ENCODE data around the gene TPCN1. TPM values are rescaled to one million over a fixed set of nuclear protein-coding genes. Genes with fewer than 3 reads are reported as not detected.

TPCN1 gene
- total RNA-seq (2022; extraction: Qiagen RNA extraction; ENCODE audit: low read depth), result 18.6 to 22.2 TPM (median 19.2 TPM) in 5 replicates

GRCh38 chr12:113221181-113221996 lies at the start of gene TPCN1:
Gene TPCN1 (plus strand): TSS chr12:113221464. CDS start chr12:113226853, 5,389 bp downstream.

DNA sequence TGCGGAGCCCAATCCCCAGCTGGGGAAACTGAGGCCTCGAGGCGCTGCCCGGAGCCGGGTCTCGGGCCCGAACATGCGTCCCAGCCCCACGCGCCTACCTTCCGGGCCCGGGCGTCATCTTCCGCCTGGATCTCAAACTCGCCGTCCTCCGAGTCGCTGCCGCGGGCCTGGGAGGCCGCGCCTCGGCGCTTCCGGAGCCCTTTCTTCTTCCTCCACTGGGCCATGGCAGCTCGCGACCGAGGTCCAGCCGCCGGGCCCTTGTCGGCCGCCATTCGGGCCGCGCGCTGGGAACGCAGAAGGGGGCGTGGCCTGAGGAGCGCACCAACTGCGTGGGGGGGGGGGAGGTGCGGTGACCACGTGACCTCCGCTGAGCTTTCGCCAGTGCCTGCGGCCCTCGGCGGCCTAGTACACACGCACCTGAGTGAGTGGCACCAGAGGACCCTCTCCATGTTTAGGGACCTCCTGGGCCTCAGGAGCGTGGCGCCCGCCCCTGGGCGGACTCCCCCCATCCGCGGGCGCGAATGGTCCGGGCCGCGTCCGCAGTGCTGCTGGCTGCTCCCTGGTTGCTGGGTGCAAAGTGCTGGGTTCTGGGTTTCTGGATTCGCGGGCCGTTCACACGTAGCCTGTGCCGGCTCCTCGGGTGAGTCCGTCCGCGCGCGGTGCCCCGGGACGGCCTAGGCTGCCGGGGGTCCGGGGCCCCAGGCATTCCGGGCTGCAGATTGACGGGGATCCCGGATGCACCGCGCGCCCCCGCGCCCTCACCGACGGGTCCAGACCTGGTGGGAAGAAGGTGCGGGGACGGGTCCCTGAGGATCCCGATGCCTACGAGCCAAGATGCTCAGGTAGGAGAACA lies 35.9 kb upstream of the TPCN1 start, which contains the start of the genes DDX54 and RITA1:
Gene DDX54, minus strand, starts transcription at position 299 of the 853 bp plus-strand sequence. Its CDS starts 27 bp downstream, at position 272.
Gene RITA1, plus strand, starts transcription at position 542 of the 853 bp plus-strand sequence. CDS start 1,026 bp downstream, outside the sequence.

DNA sequence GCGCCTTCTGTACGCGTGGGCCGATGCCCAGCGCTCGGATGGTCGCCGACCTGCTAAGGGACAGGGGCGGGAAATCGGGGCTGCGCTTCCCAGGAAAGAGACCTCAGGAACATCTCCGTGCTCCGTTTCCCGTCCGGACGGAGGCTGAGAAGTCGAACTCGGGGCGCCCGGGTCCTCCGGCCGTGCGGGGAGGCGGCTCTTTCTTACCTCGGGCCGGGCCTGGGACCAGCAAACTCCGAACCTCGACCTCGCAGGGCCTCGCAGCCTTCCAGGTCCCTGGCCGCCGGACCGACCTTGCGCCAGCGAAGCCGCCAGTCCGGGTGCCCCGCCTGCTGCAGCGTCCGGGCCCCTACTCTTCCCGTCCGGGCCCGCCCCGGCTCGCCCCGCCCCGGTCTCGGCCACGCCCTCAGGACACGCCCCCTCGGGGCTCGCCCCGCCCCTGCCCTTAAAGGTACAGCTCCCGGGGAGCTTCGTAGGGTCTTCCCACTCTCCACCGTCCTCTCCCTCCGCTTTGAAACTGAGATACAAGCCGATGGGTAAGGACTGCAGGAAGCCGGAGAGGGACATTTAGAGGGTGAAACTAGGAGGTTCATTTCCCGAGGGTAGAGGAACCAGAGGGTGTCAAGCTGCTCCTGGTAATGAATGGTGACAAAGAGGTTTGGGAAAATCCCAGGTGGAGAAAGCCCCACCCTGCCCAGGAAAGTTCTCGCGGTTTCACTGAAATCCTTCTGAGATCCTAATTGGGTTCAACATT lies 113.7 kb downstream of the TPCN1 start, which contains the start of gene SLC8B1:
Gene SLC8B1, minus strand, starts transcription at position 324 of the 754 bp plus-strand sequence. CDS start 2,231 bp downstream, outside the sequence.

Other genes starting within 250 kb of the TPCN1 start
- gene OAS2, start 242.9 kb upstream of the TPCN1 start, total RNA-seq (2022; extraction: Qiagen RNA extraction; ENCODE audit: low read depth), result 0.13 to 0.63 TPM (median 0.18 TPM) in 5 replicates
- gene DTX1, start 164.7 kb upstream of the TPCN1 start, total RNA-seq (2022; extraction: Qiagen RNA extraction; ENCODE audit: low read depth), result 0.41 to 0.56 TPM (median 0.50 TPM) in 5 replicates
- gene RASAL1, start 85.7 kb upstream of the TPCN1 start, total RNA-seq (2022; extraction: Qiagen RNA extraction; ENCODE audit: low read depth), result 0.24 to 0.85 TPM (median 0.30 TPM) in 5 replicates
- 0.09 to 0.37 TPM (median 0.12 TPM) in 4 of 5 replicates, not detected in the other for gene CFAP73, start 71.7 kb upstream of the TPCN1 start, total RNA-seq (2022; extraction: Qiagen RNA extraction; ENCODE audit: low read depth)
- gene DDX54, start 36.0 kb upstream of the TPCN1 start, total RNA-seq (2022; extraction: Qiagen RNA extraction; ENCODE audit: low read depth), result 49.9 to 80.9 TPM (median 73.8 TPM) in 5 replicates
- gene RITA1, start 35.7 kb upstream of the TPCN1 start, total RNA-seq (2022; extraction: Qiagen RNA extraction; ENCODE audit: low read depth), result 24.9 to 34.6 TPM (median 33.9 TPM) in 5 replicates
- gene SLC8B1, start 113.6 kb downstream of the TPCN1 start, total RNA-seq (2022; extraction: Qiagen RNA extraction; ENCODE audit: low read depth), result 6.7 to 10.6 TPM (median 9.5 TPM) in 5 replicates
- gene PLBD2, start 137.1 kb downstream of the TPCN1 start, total RNA-seq (2022; extraction: Qiagen RNA extraction; ENCODE audit: low read depth), result 27.4 to 34.4 TPM (median 33.7 TPM) in 5 replicates
- gene SDS, start 182.4 kb downstream of the TPCN1 start, total RNA-seq (2022; extraction: Qiagen RNA extraction; ENCODE audit: low read depth), result 0.34 to 1.1 TPM (median 0.82 TPM) in 5 replicates
- 24.3 to 29.0 TPM (median 26.8 TPM) in 5 replicates for gene SDSL, start 200.9 kb downstream of the TPCN1 start, total RNA-seq (2022; extraction: Qiagen RNA extraction; ENCODE audit: low read depth)